NCI-H69 (cell line): Measurements from ENCODE around the gene OR1A2.
"Not testable (repeated sequence)": the region's sequence is repeated elsewhere in the genome, so short reads cannot be mapped to it uniquely, and the experiment has no call there.

Source experiments
- DNase-seq: peaks from one replicate; lab custom pipeline; 2025; lab: John Stamatoyannopoulos, UW

OR1A2 gene

GRCh38 chr17:3197219-3197618, at the start of gene OR1A2:
Gene OR1A2 (plus strand): TSS chr17:3197519. CDS start chr17:3197519, 0 bp downstream.
- no peak for DNase-seq

- DNase-seq: no peak
Observed at GRCh38 chr17:3157218-3157617, 40.1 kb upstream of the OR1A2 start.

- DNase-seq: no peak
Observed at GRCh38 chr17:3167574-3167973, 29.7 kb upstream of the OR1A2 start.

GRCh38 chr17:3189961-3190360, 7.4 kb upstream of the OR1A2 start:
- DNase-seq: no peak

GRCh38 chr17:3207367-3207766, 10.0 kb downstream of the OR1A2 start, which contains the start of gene OR1A1:
Gene OR1A1 (plus strand): TSS chr17:3207667. CDS start chr17:3215621, 7,954 bp downstream.
- no peak for DNase-seq

- DNase-seq: no peak
Observed at GRCh38 chr17:3208484-3208883, 11.2 kb downstream of the OR1A2 start.

- no peak for DNase-seq
Observed at GRCh38 chr17:3213001-3213400, 15.7 kb downstream of the OR1A2 start.

- DNase-seq: no peak
Observed at GRCh38 chr17:3213587-3213986, 16.3 kb downstream of the OR1A2 start.

GRCh38 chr17:3219978-3220377, 22.7 kb downstream of the OR1A2 start:
- not testable (repeated sequence) for DNase-seq

GRCh38 chr17:3221850-3222249, 24.5 kb downstream of the OR1A2 start:
- no peak for DNase-seq

- no peak for DNase-seq
Observed at GRCh38 chr17:3222505-3222904, 25.2 kb downstream of the OR1A2 start.

- not testable (repeated sequence) for DNase-seq
Observed at GRCh38 chr17:3224721-3225352, 27.5 kb downstream of the OR1A2 start.

GRCh38 chr17:3232300-3232699, 35.0 kb downstream of the OR1A2 start:
- DNase-seq: not testable (repeated sequence)

GRCh38 chr17:3238685-3239084, 41.4 kb downstream of the OR1A2 start:
- not testable (repeated sequence) for DNase-seq

- not testable (repeated sequence) for DNase-seq
Observed at GRCh38 chr17:3241044-3241443, 43.7 kb downstream of the OR1A2 start.

- DNase-seq: not testable (repeated sequence)
Observed at GRCh38 chr17:3244841-3245240, 47.5 kb downstream of the OR1A2 start.
